K562 (cell line): Measurements from ENCODE around the gene TRA2B. TPM values are rescaled to one million over a fixed set of nuclear protein-coding genes. Genes with fewer than 3 reads are reported as not detected.

Experiments used
- CBFB ChIP-seq: sonication (generic); formaldehyde crosslinking; IDR thresholded peaks from 2 replicates; pipeline ENCODE4 v1.4.0; 2020; ENCODE audit warnings: mild to moderate bottlenecking, missing genetic modification reagents
- CREBBP ChIP-seq: IDR thresholded peaks from one replicate; pipeline ENCODE4 v1.6.1; 2012; ENCODE audit warnings: low read depth, mild to moderate bottlenecking, control low read depth, inconsistent platforms, low read length
- ETS2 ChIP-seq: IDR thresholded peaks from 2 replicates; pipeline ENCODE4 v1.6.1; 2016; ENCODE audit warnings: borderline replicate concordance, missing genetic modification characterization, mild to moderate bottlenecking, moderate library complexity, missing compliant biosample characterization; ENCODE audit not compliant: poor library complexity, severe bottlenecking
- ETV1 ChIP-seq: fragments of 450-650 bp; conservative IDR thresholded peaks from 2 replicates; pipeline ENCODE4 v1.6.1; 2016; ENCODE audit warnings: missing genetic modification characterization, control low read depth, low read depth, missing compliant biosample characterization
- GATAD2A ChIP-seq: fragments of 450-650 bp; IDR thresholded peaks from 2 replicates; pipeline ENCODE4 v1.6.1; 2017
- L3MBTL2 ChIP-seq: fragments of 450-650 bp; IDR thresholded peaks from 2 replicates; pipeline ENCODE4 v1.6.1; 2016; ENCODE audit warnings: mild to moderate bottlenecking, moderate library complexity
- MIER1 ChIP-seq: fragments of 450-650 bp; IDR thresholded peaks from 2 replicates; pipeline ENCODE4 v1.6.1; 2016; ENCODE audit warnings: antibody characterized with exemption, mild to moderate bottlenecking, low read depth
- NFXL1 ChIP-seq: fragments of 450-650 bp; formaldehyde crosslinking; IDR thresholded peaks from 2 replicates; pipeline ENCODE4 v1.4.0; 2021; ENCODE audit warnings: mild to moderate bottlenecking
- POLR2AphosphoS5 ChIP-seq: IDR thresholded peaks from 2 replicates; pipeline ENCODE4 v1.6.1; 2011; ENCODE audit warnings: mild to moderate bottlenecking, low read depth, low read length, moderate library complexity; ENCODE audit not compliant: control insufficient read depth, insufficient read depth
- PTTG1 ChIP-seq: fragments of 450-650 bp; IDR thresholded peaks from 2 replicates; pipeline ENCODE4 v1.6.1; 2016; ENCODE audit warnings: low read depth, mild to moderate bottlenecking, missing genetic modification characterization, missing compliant biosample characterization
- RBM22 ChIP-seq: fragments of 200-400 bp; formaldehyde crosslinking; IDR thresholded peaks from 2 replicates; pipeline ENCODE4 v1.6.1; 2018; ENCODE audit warnings: low read length, low read depth; ENCODE audit not compliant: poor library complexity, severe bottlenecking
- SOX6 ChIP-seq: fragments of 450-650 bp; IDR thresholded peaks from 2 replicates; pipeline ENCODE4 v1.6.1; 2014; ENCODE audit warnings: mild to moderate bottlenecking
- SPI1 ChIP-seq: IDR thresholded peaks from 2 replicates; pipeline ENCODE4 v1.6.1; 2011; ENCODE audit warnings: low read depth, low read length, control low read depth, borderline replicate concordance
- TAL1 ChIP-seq: fragments of 450-650 bp; IDR thresholded peaks from 2 replicates; pipeline ENCODE4 v1.6.1; 2016; ENCODE audit warnings: mild to moderate bottlenecking
- ZBTB17 ChIP-seq: fragments of 450-650 bp; formaldehyde crosslinking; IDR thresholded peaks from 2 replicates; pipeline ENCODE4 v1.4.0; 2020; ENCODE audit warnings: mild to moderate bottlenecking
- ZNF3 ChIP-seq: fragments of 250-450 bp; sonication (Bioruptor Pico); IDR thresholded peaks from 2 replicates; pipeline ENCODE4 v1.5.0; 2021; ENCODE audit warnings: mild to moderate bottlenecking, moderate library complexity
- ZNF444 ChIP-seq: fragments of 250-450 bp; sonication (Bioruptor Pico); IDR thresholded peaks from 2 replicates; pipeline ENCODE4 v1.4.0; 2020; ENCODE audit warnings: mild to moderate bottlenecking, moderate library complexity
- ZNF766 ChIP-seq: fragments of 200-800 bp; sonication (Bioruptor generic); conservative IDR thresholded peaks from 2 replicates; pipeline ENCODE4 v1.6.1; 2016; ENCODE audit warnings: missing genetic modification characterization, missing compliant biosample characterization
- polyA plus RNA-seq, 8 experiments: library from polyadenylated mRNA; depleted of rRNA in 4 of 8; stranded (reverse) in 5 of 8; unstranded in 3 of 8; fragments of >200 nt; fragmentation: Nextera tagmentation in 2 of 8; fragmentation: Illumina TruSeq in 1 of 8; extraction: Ambion mirVana in 2 of 8; extraction: Trizol in 1 of 8; gene quantifications; 2 replicates each; pipeline versions ENCODE4 v1.2.1 to v1.2.3, GENCODE V29; 2011 to 2014; ENCODE audit warnings: inconsistent platforms in 1 of 8, missing spikeins in 1 of 8
- total RNA-seq, 7 experiments: library from RNA; depleted of rRNA in 6 of 7; stranded (reverse); fragments of >200 nt in 6 of 7; fragmentation: Illumina TruSeq in 2 of 7; extraction: Trizol in 2 of 7; gene quantifications; 2 replicates each; pipeline versions ENCODE4 v1.2.1 to v1.2.3, GENCODE V29; 2011 to 2021; ENCODE audit warnings: low replicate concordance in 1 of 7
- TF ChIP-seq, protein P1 (sequence below): IDR thresholded peaks from 2 replicates; pipeline ENCODE4 v1.6.1; 2011; ENCODE audit warnings: borderline replicate concordance, low read depth, mild to moderate bottlenecking, moderate library complexity, low read length; ENCODE audit not compliant: insufficient read depth, poor library complexity, severe bottlenecking
- TF ChIP-seq, protein P2 (sequence below), 2 experiments: IDR thresholded peaks; 2 replicates each; pipeline ENCODE4 v1.6.1; 2012; ENCODE audit warnings: improper control_type of control experiment in 2 of 2, low read depth in 2 of 2, low read length in 2 of 2, borderline replicate concordance in 1 of 2
- TF ChIP-seq, protein P3 (sequence below): fragments of 250-450 bp; sonication (Bioruptor Pico); IDR thresholded peaks from 2 replicates; pipeline ENCODE4 v1.5.0; 2021
- TF ChIP-seq, protein P4 (sequence below): fragments of 450-650 bp; formaldehyde crosslinking; conservative IDR thresholded peaks from 2 replicates; pipeline ENCODE4 v1.4.0; 2022; ENCODE audit warnings: mild to moderate bottlenecking, missing genetic modification characterization

The TRA2B gene
- total and polyA plus RNA-seq, 9 of the 15 experiments (the other 6 are each of a cell fraction or from before 2014, with no cell fraction given) = 105 to 411 (median 278) TPM

DNA sequence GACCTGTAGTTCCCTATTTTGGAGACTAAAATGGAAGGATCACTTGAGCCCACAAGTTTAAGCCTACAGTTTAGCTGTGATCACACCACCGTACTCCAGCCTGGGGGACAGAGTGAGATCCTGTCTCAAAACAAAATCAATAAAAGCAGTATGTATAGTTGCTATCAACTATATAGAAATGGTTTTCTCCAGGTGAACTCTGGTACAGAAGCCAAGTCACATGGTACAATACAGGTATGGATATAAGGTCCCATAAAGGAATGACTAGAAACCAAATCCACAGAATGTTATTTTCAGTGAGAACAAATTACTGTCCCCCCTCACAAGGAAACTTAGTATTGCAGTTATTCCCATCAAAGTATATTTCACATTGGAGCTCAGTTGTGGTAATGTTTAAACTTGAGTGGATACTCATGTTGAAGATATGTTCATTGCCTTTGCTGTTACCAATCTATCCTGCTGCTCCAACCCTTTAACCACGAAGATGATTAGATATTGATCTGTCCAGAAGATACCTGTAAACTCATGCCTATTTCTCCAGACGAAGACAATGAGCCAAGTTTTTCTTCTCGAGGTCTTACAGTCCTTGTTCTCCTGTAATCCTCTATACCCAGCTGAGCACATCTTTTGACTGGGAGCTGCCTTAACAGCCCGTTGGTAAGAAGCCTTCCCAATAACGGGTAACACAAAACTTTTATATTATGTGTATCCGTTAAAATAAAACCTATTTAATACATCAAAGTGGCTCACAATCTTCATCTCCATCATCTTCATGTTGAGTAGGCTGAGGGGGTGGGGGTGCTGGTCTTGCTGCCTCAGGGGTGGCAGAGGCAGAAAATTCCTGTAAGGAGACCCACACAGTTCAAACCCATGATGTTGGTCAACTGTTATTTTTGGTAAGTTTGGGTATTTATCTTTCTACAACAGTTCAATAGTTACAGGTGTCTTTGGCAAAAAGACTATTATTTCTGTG lies 24.6 kb downstream of the TRA2B start (continued):
- TF ChIP-seq, protein P1, sequence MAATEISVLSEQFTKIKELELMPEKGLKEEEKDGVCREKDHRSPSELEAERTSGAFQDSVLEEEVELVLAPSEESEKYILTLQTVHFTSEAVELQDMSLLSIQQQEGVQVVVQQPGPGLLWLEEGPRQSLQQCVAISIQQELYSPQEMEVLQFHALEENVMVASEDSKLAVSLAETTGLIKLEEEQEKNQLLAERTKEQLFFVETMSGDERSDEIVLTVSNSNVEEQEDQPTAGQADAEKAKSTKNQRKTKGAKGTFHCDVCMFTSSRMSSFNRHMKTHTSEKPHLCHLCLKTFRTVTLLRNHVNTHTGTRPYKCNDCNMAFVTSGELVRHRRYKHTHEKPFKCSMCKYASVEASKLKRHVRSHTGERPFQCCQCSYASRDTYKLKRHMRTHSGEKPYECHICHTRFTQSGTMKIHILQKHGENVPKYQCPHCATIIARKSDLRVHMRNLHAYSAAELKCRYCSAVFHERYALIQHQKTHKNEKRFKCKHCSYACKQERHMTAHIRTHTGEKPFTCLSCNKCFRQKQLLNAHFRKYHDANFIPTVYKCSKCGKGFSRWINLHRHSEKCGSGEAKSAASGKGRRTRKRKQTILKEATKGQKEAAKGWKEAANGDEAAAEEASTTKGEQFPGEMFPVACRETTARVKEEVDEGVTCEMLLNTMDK = no peak
- TF ChIP-seq SOX6 = no peak
- TF ChIP-seq ZBTB17 (CRISPR knock-in tag) = no peak
- no peak for TF ChIP-seq CREBBP
- TF ChIP-seq ZNF766 (CRISPR knock-in tag) = no peak
- no peak for TF ChIP-seq ZNF444 (CRISPR knock-in tag)
- no peak for TF ChIP-seq CBFB
- TF ChIP-seq TAL1 = no peak
- TF ChIP-seq L3MBTL2 = no peak
- no peak for TF ChIP-seq ZNF3 (CRISPR knock-in tag)
- peak; percentile 61; the same call in 1 of the 2 replicates for TF ChIP-seq POLR2AphosphoS5
- peak; percentile 86 for TF ChIP-seq RBM22
- no peak for TF ChIP-seq ETS2 (tag)
- TF ChIP-seq PTTG1 = no peak
- no peak for TF ChIP-seq NFXL1 (CRISPR knock-in tag)
- TF ChIP-seq, protein P2, sequence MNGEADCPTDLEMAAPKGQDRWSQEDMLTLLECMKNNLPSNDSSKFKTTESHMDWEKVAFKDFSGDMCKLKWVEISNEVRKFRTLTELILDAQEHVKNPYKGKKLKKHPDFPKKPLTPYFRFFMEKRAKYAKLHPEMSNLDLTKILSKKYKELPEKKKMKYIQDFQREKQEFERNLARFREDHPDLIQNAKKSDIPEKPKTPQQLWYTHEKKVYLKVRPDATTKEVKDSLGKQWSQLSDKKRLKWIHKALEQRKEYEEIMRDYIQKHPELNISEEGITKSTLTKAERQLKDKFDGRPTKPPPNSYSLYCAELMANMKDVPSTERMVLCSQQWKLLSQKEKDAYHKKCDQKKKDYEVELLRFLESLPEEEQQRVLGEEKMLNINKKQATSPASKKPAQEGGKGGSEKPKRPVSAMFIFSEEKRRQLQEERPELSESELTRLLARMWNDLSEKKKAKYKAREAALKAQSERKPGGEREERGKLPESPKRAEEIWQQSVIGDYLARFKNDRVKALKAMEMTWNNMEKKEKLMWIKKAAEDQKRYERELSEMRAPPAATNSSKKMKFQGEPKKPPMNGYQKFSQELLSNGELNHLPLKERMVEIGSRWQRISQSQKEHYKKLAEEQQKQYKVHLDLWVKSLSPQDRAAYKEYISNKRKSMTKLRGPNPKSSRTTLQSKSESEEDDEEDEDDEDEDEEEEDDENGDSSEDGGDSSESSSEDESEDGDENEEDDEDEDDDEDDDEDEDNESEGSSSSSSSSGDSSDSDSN (IDR thresholded peaks at IDR 0.05; ENCODE audit: borderline replicate concordance in 1 of 2, low read depth in 2 of 2, low read length in 2 of 2) = no peak
- no peak for TF ChIP-seq MIER1
- no peak for TF ChIP-seq ETV1 (tag)
- TF ChIP-seq, protein P3, sequence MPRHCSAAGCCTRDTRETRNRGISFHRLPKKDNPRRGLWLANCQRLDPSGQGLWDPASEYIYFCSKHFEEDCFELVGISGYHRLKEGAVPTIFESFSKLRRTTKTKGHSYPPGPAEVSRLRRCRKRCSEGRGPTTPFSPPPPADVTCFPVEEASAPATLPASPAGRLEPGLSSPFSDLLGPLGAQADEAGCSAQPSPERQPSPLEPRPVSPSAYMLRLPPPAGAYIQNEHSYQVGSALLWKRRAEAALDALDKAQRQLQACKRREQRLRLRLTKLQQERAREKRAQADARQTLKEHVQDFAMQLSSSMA = no peak
- no peak for TF ChIP-seq GATAD2A
- TF ChIP-seq, protein P4, sequence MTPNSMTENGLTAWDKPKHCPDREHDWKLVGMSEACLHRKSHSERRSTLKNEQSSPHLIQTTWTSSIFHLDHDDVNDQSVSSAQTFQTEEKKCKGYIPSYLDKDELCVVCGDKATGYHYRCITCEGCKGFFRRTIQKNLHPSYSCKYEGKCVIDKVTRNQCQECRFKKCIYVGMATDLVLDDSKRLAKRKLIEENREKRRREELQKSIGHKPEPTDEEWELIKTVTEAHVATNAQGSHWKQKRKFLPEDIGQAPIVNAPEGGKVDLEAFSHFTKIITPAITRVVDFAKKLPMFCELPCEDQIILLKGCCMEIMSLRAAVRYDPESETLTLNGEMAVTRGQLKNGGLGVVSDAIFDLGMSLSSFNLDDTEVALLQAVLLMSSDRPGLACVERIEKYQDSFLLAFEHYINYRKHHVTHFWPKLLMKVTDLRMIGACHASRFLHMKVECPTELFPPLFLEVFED (CRISPR knock-in tag) = peak; percentile 6; the same call in 1 of the 2 replicates
- TF ChIP-seq SPI1 = no peak
